K562 (cell line): ENCODE measurements around the gene NBEA. TPM values are rescaled to one million over a fixed set of nuclear protein-coding genes. Genes with fewer than 3 reads are reported as not detected.

Experiments used
- ATAC-seq: fragments of 200-7000 bp; cut with Tn5 transposase; 3 replicates; pipeline ENCODE4 v1.9.1; 2020; ENCODE audit warnings: moderate library complexity
- BruUV-seq: library from RNA; stranded (reverse); fragments of 400-500 nt; replicated peaks from 2 replicates; lab custom pipeline; 2021; lab: Mats Ljungman, UMichigan
- CTCF ChIA-PET: fragments of 300-600 bp; formaldehyde crosslinking; extraction: SDS; loops from one replicate; lab custom pipeline; 2021; ENCODE audit warnings: low intra/inter-chr PET ratio; lab: Yijun Ruan, JAX
- POLR2A ChIA-PET: fragments of 300-600, 350-650 bp; sonication (Branson Sonifier 250); formaldehyde crosslinking; extraction: SDS; loops from one replicate; lab custom pipeline; 2021; ENCODE audit warnings: antibody characterized with exemption, inconsistent platforms; lab: Yijun Ruan, JAX
- DNase-seq, 4 experiments: peaks; one replicate each; pipeline versions ENCODE4 v3.0.0 to v3.0.0-alpha.2; 2011 to 2018; ENCODE audit warnings: low spot score in 3 of 4, mixed read lengths in 3 of 4; ENCODE audit errors: extremely low read depth in 1 of 4
- FAIRE-seq: peaks from 2 replicates; lab custom pipeline; 2011; peaks lifted over from hg19 to GRCh38; lab: Jason Lieb, UNC
- H2AFZ ChIP-seq: 2 replicates; pipeline ENCODE4 v1.6.0; 2011; ENCODE audit warnings: low read depth, low read length, control low read depth, inconsistent platforms
- H3K27ac ChIP-seq: fragments of 200-600 bp; 3 replicates; pipeline ENCODE4 v1.8.0; 2011; ENCODE audit warnings: low read depth, mild to moderate bottlenecking, control low read depth, inconsistent platforms, low read length, moderate library complexity, mixed read lengths; ENCODE audit errors: extremely low read depth
- H3K27me3 ChIP-seq, 2 experiments: fragments of 300-600 bp in 1 of 2; 2 replicates in 1 of 2; 3 replicates in 1 of 2; pipeline versions ENCODE4 v1.6.0 to v1.8.0; 2011; ENCODE audit warnings: inconsistent platforms in 2 of 2, low read length in 2 of 2, mild to moderate bottlenecking in 1 of 2, mixed read lengths in 1 of 2, moderate library complexity in 1 of 2; ENCODE audit not compliant: control insufficient read depth in 2 of 2, insufficient read depth in 2 of 2
- H3K36me3 ChIP-seq: fragments of 300-600 bp; 3 replicates; pipeline ENCODE4 v1.8.0; 2011; ENCODE audit warnings: mild to moderate bottlenecking, low read length, inconsistent platforms; ENCODE audit not compliant: control insufficient read depth, insufficient read depth
- H3K4me1 ChIP-seq, 2 experiments: fragments of 200-600 bp in 1 of 2; replicated peaks in 1 of 2; 2 replicates in 1 of 2; 3 replicates in 1 of 2; pipeline versions ENCODE4 v1.5.1 to v1.8.0; 2011; ENCODE audit warnings: inconsistent platforms in 2 of 2, low read length in 2 of 2, mild to moderate bottlenecking in 1 of 2, mixed read lengths in 1 of 2, moderate library complexity in 1 of 2; ENCODE audit not compliant: control insufficient read depth in 2 of 2, insufficient read depth in 2 of 2
- H3K4me2 ChIP-seq: 2 replicates; pipeline ENCODE4 v1.6.1; 2011; ENCODE audit warnings: low read length, control low read depth, inconsistent platforms, mixed read lengths; ENCODE audit not compliant: insufficient read depth
- H3K4me3 ChIP-seq: fragments of 200-600 bp; sonication (generic), shearing (Covaris generic); 2 replicates; pipeline ENCODE4 v1.5.1; 2016; ENCODE audit warnings: control low read depth, inconsistent platforms
- H3K79me2 ChIP-seq: fragments of 200-600 bp; 3 replicates; pipeline ENCODE4 v1.8.0; 2011; ENCODE audit warnings: low read length, inconsistent platforms; ENCODE audit not compliant: control insufficient read depth, insufficient read depth
- H3K9ac ChIP-seq, 2 experiments: 2 replicates each; pipeline versions ENCODE4 v1.6.0 to v1.6.1; 2011; ENCODE audit warnings: low read depth in 2 of 2, low read length in 2 of 2, control low read depth in 1 of 2, inconsistent platforms in 1 of 2, mild to moderate bottlenecking in 1 of 2, mixed read lengths in 1 of 2; ENCODE audit not compliant: insufficient read depth in 1 of 2
- H3K9me1 ChIP-seq: one replicate; pipeline ENCODE4 v1.6.0; 2011; ENCODE audit warnings: inconsistent platforms, mild to moderate bottlenecking, low read length, moderate library complexity; ENCODE audit not compliant: control insufficient read depth, insufficient read depth
- H3K9me3 ChIP-seq: replicated peaks from 2 replicates; pipeline ENCODE4 v1.5.1; 2011; ENCODE audit warnings: low read depth, low read length, inconsistent platforms; ENCODE audit not compliant: control insufficient read depth, insufficient read depth
- H4K20me1 ChIP-seq: replicated peaks from 2 replicates; pipeline ENCODE4 v1.6.1; 2011; ENCODE audit warnings: low read length, inconsistent platforms, mixed read lengths; ENCODE audit not compliant: control insufficient read depth, insufficient read depth
- ASH1L ChIP-seq: fragments of 450-650 bp; IDR thresholded peaks from 2 replicates; pipeline ENCODE4 v1.6.1; 2018; ENCODE audit warnings: borderline replicate concordance, mild to moderate bottlenecking, low read depth; ENCODE audit not compliant: partially characterized antibody
- ATF7 ChIP-seq: fragments of 450-650 bp; IDR thresholded peaks from 2 replicates; pipeline ENCODE4 v1.7.1; 2014; ENCODE audit warnings: mild to moderate bottlenecking, moderate library complexity
- ERF ChIP-seq: fragments of 450-650 bp; formaldehyde crosslinking; IDR thresholded peaks from 2 replicates; pipeline ENCODE4 v1.4.0; 2020; ENCODE audit warnings: mild to moderate bottlenecking, mixed read lengths
- HCFC1 ChIP-seq: IDR thresholded peaks from 2 replicates; pipeline ENCODE4 v1.6.1; 2012; ENCODE audit warnings: low read depth, low read length, improper control_type of control experiment
- HNRNPH1 ChIP-seq: fragments of 200-400 bp; formaldehyde crosslinking; optimal IDR thresholded peaks from 2 replicates; pipeline ENCODE3; 2017; ENCODE audit warnings: low read depth, mild to moderate bottlenecking, low read length, moderate library complexity
- HNRNPK ChIP-seq: fragments of 200-400 bp; formaldehyde crosslinking; IDR thresholded peaks from one replicate; pipeline ENCODE4 v1.6.1; 2018; ENCODE audit warnings: mild to moderate bottlenecking, low read depth, low read length; ENCODE audit not compliant: poor library complexity, severe bottlenecking
- MBD2 ChIP-seq: sonication (generic); IDR thresholded peaks from 2 replicates; pipeline ENCODE4 v1.6.1; 2016; ENCODE audit warnings: low read depth, borderline replicate concordance
- PHB ChIP-seq: fragments of 250-450 bp; sonication (Bioruptor Pico); IDR thresholded peaks from 2 replicates; pipeline ENCODE4 v1.5.0; 2021
- RHOXF2B ChIP-seq: fragments of 250-450 bp; sonication (Bioruptor Pico); conservative IDR thresholded peaks from 2 replicates; pipeline ENCODE4 v1.5.1; 2021
- STAG1 ChIP-seq: sonication (generic); formaldehyde crosslinking; IDR thresholded peaks from 2 replicates; pipeline ENCODE4 v1.5.0; 2020; ENCODE audit warnings: missing genetic modification reagents, borderline replicate concordance
- THRAP3 ChIP-seq: fragments of 450-650 bp; IDR thresholded peaks from 2 replicates; pipeline ENCODE4 v1.6.1; 2016; ENCODE audit warnings: mild to moderate bottlenecking, inconsistent platforms, borderline replicate concordance
- XRCC5 ChIP-seq: fragments of 200-400 bp; formaldehyde crosslinking; IDR thresholded peaks from 2 replicates; pipeline ENCODE4 v1.6.1; 2017; ENCODE audit warnings: low read depth, mild to moderate bottlenecking, low read length
- ZKSCAN3 ChIP-seq: fragments of 250-450 bp; sonication (Bioruptor Pico); IDR thresholded peaks from 2 replicates; pipeline ENCODE4 v1.4.0; 2020
- ZNF133 ChIP-seq: fragments of 250-450 bp; sonication (Bioruptor Pico); IDR thresholded peaks from 2 replicates; pipeline ENCODE4 v1.4.0; 2020; ENCODE audit warnings: mild to moderate bottlenecking
- WGBS: fragments of 100-300 bp; shearing (Covaris generic); methylation state at CpG from one replicate; pipeline ENCODE4 v1.1.6; 2016; ENCODE audit warnings: low coverage, mixed read lengths; ENCODE audit not compliant: insufficient coverage; ENCODE audit errors: missing lambda C conversion rate; 5-methylcytosine and 5-hydroxymethylcytosine counted together
- in situ Hi-C: fragments of 300-500 bp; cut with MboI; formaldehyde crosslinking; loops from 4 replicates; pipeline ENCODE4 v1.15.0; 2018; ENCODE audit warnings: inconsistent platforms, mixed read lengths
- intact Hi-C: fragments of 100-400 bp; cut with micrococcal nuclease; formaldehyde crosslinking; loops from 2 replicates; pipeline ENCODE4 v1.14.2; 2022
- polyA plus RNA-seq, 8 experiments: library from polyadenylated mRNA; depleted of rRNA in 4 of 8; stranded (reverse) in 5 of 8; unstranded in 3 of 8; fragments of >200 nt; fragmentation: Nextera tagmentation in 2 of 8; fragmentation: Illumina TruSeq in 1 of 8; extraction: Ambion mirVana in 2 of 8; extraction: Trizol in 1 of 8; gene quantifications; 2 replicates each; pipeline versions ENCODE4 v1.2.1 to v1.2.3, GENCODE V29; 2011 to 2014; ENCODE audit warnings: inconsistent platforms in 1 of 8, missing spikeins in 1 of 8
- total RNA-seq, 7 experiments: library from RNA; depleted of rRNA in 6 of 7; stranded (reverse); fragments of >200 nt in 6 of 7; fragmentation: Illumina TruSeq in 2 of 7; extraction: Trizol in 2 of 7; gene quantifications; 2 replicates each; pipeline versions ENCODE4 v1.2.1 to v1.2.3, GENCODE V29; 2011 to 2021; ENCODE audit warnings: low replicate concordance in 1 of 7
- TF ChIP-seq, protein P1 (sequence below): fragments of 450-650 bp; formaldehyde crosslinking; IDR thresholded peaks from 2 replicates; pipeline ENCODE4 v1.4.0; 2022; ENCODE audit warnings: missing genetic modification characterization
- TF ChIP-seq, protein P2 (sequence below): sonication (generic); formaldehyde crosslinking; IDR thresholded peaks from 2 replicates; pipeline ENCODE4 v1.9.0; 2022; ENCODE audit warnings: mild to moderate bottlenecking, missing genetic modification reagents

Gene NBEA
- total and polyA plus RNA-seq, 9 of the 15 experiments (the other 6 are each of a cell fraction or from before 2014, with no cell fraction given), result 0.03 to 0.94 (median 0.05) TPM; not detected in 2

DNA sequence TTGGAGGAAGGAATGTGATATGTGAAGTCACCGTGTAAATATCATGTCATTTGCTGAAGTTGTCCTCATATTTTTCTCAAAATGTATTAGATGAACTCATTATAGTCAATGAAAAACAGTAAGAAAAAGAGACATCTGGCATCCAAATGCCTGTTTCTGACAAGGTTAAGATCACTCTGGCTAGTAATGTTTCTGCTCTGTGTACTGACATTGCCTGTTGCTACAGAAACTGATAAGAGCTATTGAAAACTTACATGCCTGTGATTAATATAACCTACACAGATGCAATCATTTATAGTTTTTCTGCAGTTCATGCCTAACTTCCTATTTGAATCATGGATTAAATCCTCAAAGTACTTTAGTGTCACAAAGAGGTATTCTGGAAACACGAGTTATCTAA, 249.8 kb downstream of the NBEA start:
- ATAC-seq, result no peak

More for the DNA sequence above, 249.8 kb downstream of the NBEA start:
- ChIA-PET POLR2A (no interaction called here), CTCF (no interaction called here)
- H2AFZ ChIP-seq, result no peak overlapping the region
- 0% methylated on average over 2 of the region's 2 CpGs for WGBS
- no peak overlapping the region for H3K9ac ChIP-seq
- no peaks in the 10 kb centered on the region for H4K20me1 ChIP-seq
- DNase-seq (no peak), FAIRE-seq (no peak)
- H3K4me2 ChIP-seq, result no peak overlapping the region
- no peak overlapping the region for H3K4me3 ChIP-seq
- no peaks in the 10 kb centered on the region for H3K79me2 ChIP-seq
- no peaks in the 10 kb centered on the region for H3K36me3 ChIP-seq
- no peaks in the 10 kb centered on the region for H3K9me1 ChIP-seq
- intact Hi-C loops (no loop called here), in situ Hi-C loops (no loop called here)
- H3K27me3 ChIP-seq, result no peaks in the 10 kb centered on the region
- no peaks in the 10 kb centered on the region for H3K4me1 ChIP-seq
- no peaks in the 10 kb centered on the region for H3K9me3 ChIP-seq
- no TSS peak for BruUV-seq
- no peak overlapping the region for H3K27ac ChIP-seq
- TF ChIP-seq THRAP3 (no peak), MBD2 (no peak), HNRNPK (no peak), PHB (CRISPR knock-in tag) (no peak), ASH1L (no peak), HNRNPH1 (no peak), ERF (CRISPR knock-in tag) (no peak), ZNF133 (CRISPR knock-in tag) (no peak), STAG1 (CRISPR knock-in tag) (no peak), HCFC1 (no peak), RHOXF2B (CRISPR knock-in tag) (no peak), XRCC5 (no peak), ATF7 (no peak), ZKSCAN3 (CRISPR knock-in tag) (no peak)
- TF ChIP-seq, protein P1, sequence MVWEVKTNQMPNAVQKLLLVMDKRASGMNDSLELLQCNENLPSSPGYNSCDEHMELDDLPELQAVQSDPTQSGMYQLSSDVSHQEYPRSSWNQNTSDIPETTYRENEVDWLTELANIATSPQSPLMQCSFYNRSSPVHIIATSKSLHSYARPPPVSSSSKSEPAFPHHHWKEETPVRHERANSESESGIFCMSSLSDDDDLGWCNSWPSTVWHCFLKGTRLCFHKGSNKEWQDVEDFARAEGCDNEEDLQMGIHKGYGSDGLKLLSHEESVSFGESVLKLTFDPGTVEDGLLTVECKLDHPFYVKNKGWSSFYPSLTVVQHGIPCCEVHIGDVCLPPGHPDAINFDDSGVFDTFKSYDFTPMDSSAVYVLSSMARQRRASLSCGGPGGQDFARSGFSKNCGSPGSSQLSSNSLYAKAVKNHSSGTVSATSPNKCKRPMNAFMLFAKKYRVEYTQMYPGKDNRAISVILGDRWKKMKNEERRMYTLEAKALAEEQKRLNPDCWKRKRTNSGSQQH (CRISPR knock-in tag), result no peak
- TF ChIP-seq, protein P2, sequence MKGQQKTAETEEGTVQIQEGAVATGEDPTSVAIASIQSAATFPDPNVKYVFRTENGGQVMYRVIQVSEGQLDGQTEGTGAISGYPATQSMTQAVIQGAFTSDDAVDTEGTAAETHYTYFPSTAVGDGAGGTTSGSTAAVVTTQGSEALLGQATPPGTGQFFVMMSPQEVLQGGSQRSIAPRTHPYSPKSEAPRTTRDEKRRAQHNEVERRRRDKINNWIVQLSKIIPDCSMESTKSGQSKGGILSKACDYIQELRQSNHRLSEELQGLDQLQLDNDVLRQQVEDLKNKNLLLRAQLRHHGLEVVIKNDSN (CRISPR knock-in tag), result no peak
